DOHH2 (cell line): ENCODE measurements around the gene LCN9.

Experiments
- H3F3A ChIP-seq: fragments of 200-600 bp; sonication (generic), shearing (Covaris generic); 2 replicates; pipeline ENCODE4 v1.6.0; 2016; ENCODE audit warnings: antibody characterized with exemption, mild to moderate bottlenecking; ENCODE audit not compliant: control insufficient read depth, insufficient read depth
- H3K27ac ChIP-seq: fragments of 200-600 bp; sonication (generic); 2 replicates; pipeline ENCODE4 v1.5.1; 2014; ENCODE audit warnings: low read depth, mild to moderate bottlenecking, low read length, moderate library complexity
- H3K27me3 ChIP-seq: fragments of 200-600 bp; sonication (generic); 2 replicates; pipeline ENCODE4 v1.6.1; 2014; ENCODE audit warnings: mild to moderate bottlenecking, low read length, mixed read lengths; ENCODE audit not compliant: control insufficient read depth
- H3K36me3 ChIP-seq: fragments of 200-600 bp; sonication (generic); 2 replicates; pipeline ENCODE4 v1.6.1; 2014; ENCODE audit warnings: mild to moderate bottlenecking, low read length, moderate library complexity, mixed read lengths; ENCODE audit not compliant: control insufficient read depth
- H3K4me1 ChIP-seq: fragments of 200-600 bp; sonication (generic); 2 replicates; pipeline ENCODE4 v1.6.1; 2014; ENCODE audit warnings: mild to moderate bottlenecking, low read length, mixed read lengths; ENCODE audit not compliant: control insufficient read depth
- H3K4me2 ChIP-seq: fragments of 200-600 bp; sonication (generic); 2 replicates; pipeline ENCODE4 v1.6.0; 2014; ENCODE audit warnings: mild to moderate bottlenecking, low read length, moderate library complexity
- H3K4me3 ChIP-seq: fragments of 200-600 bp; sonication (generic); 2 replicates; pipeline ENCODE4 v1.5.1; 2014; ENCODE audit warnings: mild to moderate bottlenecking, low read length, mixed read lengths
- H3K79me2 ChIP-seq: fragments of 200-600 bp; sonication (generic); 2 replicates; pipeline ENCODE4 v1.6.1; 2014; ENCODE audit warnings: mild to moderate bottlenecking, low read length, mixed read lengths; ENCODE audit not compliant: control insufficient read depth
- H3K9me2 ChIP-seq: fragments of 200-600 bp; sonication (generic); replicated peaks from 2 replicates; pipeline ENCODE4 v1.6.1; 2014; ENCODE audit warnings: mild to moderate bottlenecking, low read length, mixed read lengths; ENCODE audit not compliant: control insufficient read depth
- H3K9me3 ChIP-seq: fragments of 200-600 bp; sonication (generic); 2 replicates; pipeline ENCODE4 v1.6.1; 2014; ENCODE audit warnings: antibody characterized with exemption, low read length, mixed read lengths; ENCODE audit not compliant: control insufficient read depth, insufficient read depth
- H4K20me1 ChIP-seq: fragments of 200-600 bp; sonication (generic); 2 replicates; pipeline ENCODE4 v1.6.0; 2014; ENCODE audit warnings: low read depth, mild to moderate bottlenecking, antibody characterized with exemption, low read length, moderate library complexity; ENCODE audit not compliant: control insufficient read depth, insufficient read depth
- EZH2phosphoT487 ChIP-seq: fragments of 200-600 bp; sonication (generic); IDR thresholded peaks from 2 replicates; pipeline ENCODE4 v1.6.1; 2017; ENCODE audit warnings: borderline replicate concordance, mild to moderate bottlenecking, antibody characterized with exemption, low read length, moderate library complexity, mixed read lengths
- TF ChIP-seq, protein P1 (sequence below): fragments of 200-600 bp; sonication (generic); IDR thresholded peaks from one replicate; pipeline ENCODE4 v1.5.1; 2014; ENCODE audit warnings: antibody characterized with exemption, mild to moderate bottlenecking, low read depth, low read length; ENCODE audit not compliant: poor library complexity, severe bottlenecking

LCN9 gene

DNA sequence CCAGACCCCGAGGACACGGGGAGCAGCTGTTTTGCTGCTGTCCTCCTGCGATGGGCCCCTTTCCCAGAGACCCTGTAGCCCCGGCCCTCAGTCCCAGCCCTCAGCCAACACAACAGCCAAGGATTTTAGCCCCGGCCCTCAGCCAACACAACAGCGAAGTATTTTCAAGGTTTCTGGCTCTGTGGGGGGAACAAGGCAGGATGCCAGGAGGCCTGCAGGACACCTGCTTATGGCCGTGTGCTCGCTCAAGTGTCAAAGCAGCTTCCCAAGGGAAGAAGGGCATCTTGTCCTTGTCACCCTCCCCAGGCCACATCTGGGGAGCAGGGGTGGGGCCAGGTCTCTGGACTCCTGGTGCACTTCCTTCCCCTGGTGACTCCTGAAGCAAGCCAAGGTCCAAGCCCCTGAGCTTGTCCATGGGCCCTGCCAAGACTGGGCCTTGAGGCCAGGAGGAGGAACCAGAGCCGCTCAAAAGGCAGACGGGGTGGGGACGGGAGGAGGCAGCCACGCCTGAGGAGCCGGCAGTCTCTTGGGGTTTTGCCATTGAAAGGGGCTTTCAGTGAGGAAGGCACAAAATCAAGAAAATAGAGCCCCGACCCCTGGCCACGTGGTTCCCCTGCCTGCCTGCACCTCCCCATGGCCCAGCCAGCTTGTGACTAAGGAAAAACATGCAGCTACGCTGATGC lies 49.6 kb downstream of the LCN9 start:
- no peaks in the 10 kb centered on the region for H3K9me2 ChIP-seq
- no peak overlapping the region for H3K4me2 ChIP-seq
- H3K79me2 ChIP-seq, result no peaks in the 10 kb centered on the region
- TF ChIP-seq, protein P1, sequence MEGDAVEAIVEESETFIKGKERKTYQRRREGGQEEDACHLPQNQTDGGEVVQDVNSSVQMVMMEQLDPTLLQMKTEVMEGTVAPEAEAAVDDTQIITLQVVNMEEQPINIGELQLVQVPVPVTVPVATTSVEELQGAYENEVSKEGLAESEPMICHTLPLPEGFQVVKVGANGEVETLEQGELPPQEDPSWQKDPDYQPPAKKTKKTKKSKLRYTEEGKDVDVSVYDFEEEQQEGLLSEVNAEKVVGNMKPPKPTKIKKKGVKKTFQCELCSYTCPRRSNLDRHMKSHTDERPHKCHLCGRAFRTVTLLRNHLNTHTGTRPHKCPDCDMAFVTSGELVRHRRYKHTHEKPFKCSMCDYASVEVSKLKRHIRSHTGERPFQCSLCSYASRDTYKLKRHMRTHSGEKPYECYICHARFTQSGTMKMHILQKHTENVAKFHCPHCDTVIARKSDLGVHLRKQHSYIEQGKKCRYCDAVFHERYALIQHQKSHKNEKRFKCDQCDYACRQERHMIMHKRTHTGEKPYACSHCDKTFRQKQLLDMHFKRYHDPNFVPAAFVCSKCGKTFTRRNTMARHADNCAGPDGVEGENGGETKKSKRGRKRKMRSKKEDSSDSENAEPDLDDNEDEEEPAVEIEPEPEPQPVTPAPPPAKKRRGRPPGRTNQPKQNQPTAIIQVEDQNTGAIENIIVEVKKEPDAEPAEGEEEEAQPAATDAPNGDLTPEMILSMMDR, result no peak
- TF ChIP-seq EZH2phosphoT487, result no peak
- no peaks in the 10 kb centered on the region for H3K9me3 ChIP-seq
- H3K36me3 ChIP-seq, result no peaks in the 10 kb centered on the region
- H3F3A ChIP-seq, result no peaks in the 10 kb centered on the region
- H3K27me3 ChIP-seq, result peaks cover 3% of the 10 kb centered on the region; the same call in 1 of the 2 replicates
- H4K20me1 ChIP-seq, result no peaks in the 10 kb centered on the region
- no peaks in the 10 kb centered on the region for H3K4me1 ChIP-seq
- H3K27ac ChIP-seq, result no peak overlapping the region
- H3K4me3 ChIP-seq, result no peak overlapping the region

DNA sequence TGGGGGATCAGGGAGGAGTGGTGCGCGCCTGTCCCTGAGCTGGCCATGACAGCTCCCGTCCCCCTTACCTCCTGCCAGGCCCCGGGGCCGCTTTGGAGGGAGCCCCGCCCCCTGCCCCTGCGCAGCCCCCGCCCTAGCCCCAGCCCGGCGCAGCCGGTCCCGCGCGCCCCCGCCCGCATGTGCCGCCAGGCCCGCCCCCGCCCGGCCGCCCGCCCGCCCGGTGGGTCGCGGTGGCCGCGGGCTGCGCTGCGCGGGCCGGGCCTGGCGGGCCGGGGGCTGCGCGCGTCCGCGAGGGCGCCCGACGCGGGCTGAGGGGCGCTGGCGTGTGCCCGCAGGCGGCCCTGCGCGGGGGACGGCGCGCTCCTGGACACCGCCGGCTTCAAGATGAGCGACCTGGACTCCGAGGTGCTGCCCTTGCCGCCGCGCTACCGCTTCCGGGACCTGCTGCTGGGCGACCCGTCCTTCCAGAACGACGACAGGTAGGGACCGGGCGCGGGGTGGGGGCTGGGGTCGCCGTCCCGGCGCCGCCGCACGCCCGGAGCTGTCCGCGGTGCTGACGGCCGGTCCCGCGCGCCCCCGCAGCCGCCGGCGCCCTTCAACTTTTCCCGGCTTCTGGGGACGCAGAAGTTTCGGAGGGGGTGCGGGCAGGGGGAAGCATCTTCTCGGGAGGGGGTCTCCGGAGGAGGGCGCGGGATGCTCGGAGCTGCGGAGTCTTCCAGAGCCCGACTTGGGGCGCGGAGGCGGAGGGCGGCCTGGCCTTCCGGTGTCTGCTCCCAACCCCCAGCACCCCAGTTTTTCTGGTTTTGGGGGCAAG lies 51.3 kb downstream of the LCN9 start:
- H3K27me3 ChIP-seq, result peaks cover 3% of the 10 kb centered on the region; the same call in 1 of the 2 replicates
- H3K9me2 ChIP-seq, result no peaks in the 10 kb centered on the region
- H3K9me3 ChIP-seq, result no peaks in the 10 kb centered on the region
- no peaks in the 10 kb centered on the region for H3K36me3 ChIP-seq
- H3K27ac ChIP-seq, result no peak overlapping the region
- H3K4me2 ChIP-seq, result no peak overlapping the region
- H4K20me1 ChIP-seq, result no peaks in the 10 kb centered on the region
- H3K4me3 ChIP-seq, result no peak overlapping the region
- no peaks in the 10 kb centered on the region for H3K79me2 ChIP-seq
- H3F3A ChIP-seq, result no peaks in the 10 kb centered on the region
- no peaks in the 10 kb centered on the region for H3K4me1 ChIP-seq
- no peak for TF ChIP-seq EZH2phosphoT487
- TF ChIP-seq, protein P1, result no peak

DNA sequence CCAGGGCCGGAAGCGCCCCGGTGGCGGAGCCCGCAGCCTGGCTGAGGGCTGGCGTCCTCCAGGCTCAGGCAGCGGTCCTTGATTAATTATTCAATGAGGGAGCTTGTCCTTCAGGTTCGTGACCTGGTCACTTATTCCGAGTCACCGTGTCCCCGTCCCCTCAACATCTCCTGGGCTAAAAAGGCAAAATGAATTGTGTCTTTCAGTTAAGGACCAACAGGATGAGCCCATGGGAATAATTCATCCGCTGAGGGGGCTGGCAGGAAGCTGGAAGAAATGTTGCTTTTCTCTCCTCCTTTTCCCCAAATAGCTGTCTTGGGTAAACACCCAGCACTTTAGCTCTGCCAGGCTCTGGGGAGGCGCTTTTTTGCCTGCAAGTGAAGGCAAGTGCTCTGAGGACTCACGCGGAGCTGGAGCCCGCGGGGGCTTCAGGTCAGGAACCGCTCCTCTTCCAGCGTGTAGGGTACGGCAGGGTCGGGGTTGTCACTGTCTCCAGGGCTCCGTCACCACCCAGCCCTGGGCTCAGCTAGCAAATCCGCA lies 52.0 kb downstream of the LCN9 start:
- Histone ChIP-seq H3K4me2 (no peak overlapping the region), H3K4me1 (no peaks in the 10 kb centered on the region), H3K9me2 (no peaks in the 10 kb centered on the region), H3K9me3 (no peaks in the 10 kb centered on the region), H3F3A (no peaks in the 10 kb centered on the region), H3K36me3 (no peaks in the 10 kb centered on the region), H3K79me2 (no peaks in the 10 kb centered on the region), H3K4me3 (no peak overlapping the region), H4K20me1 (no peaks in the 10 kb centered on the region), H3K27ac (no peak overlapping the region), H3K27me3 (peaks cover 3% of the 10 kb centered on the region; the same call in 1 of the 2 replicates)
- TF ChIP-seq, protein P1, result no peak
- TF ChIP-seq EZH2phosphoT487, result no peak
